ENCODE data around the gene ARFGAP3. TPM values are rescaled to one million over a fixed set of nuclear protein-coding genes. Genes with fewer than 3 reads are reported as not detected.

The ARFGAP3 gene
- total and polyA plus RNA-seq, 7 donors, result 23.4 to 45.3 (median 35.7) TPM

DNA sequence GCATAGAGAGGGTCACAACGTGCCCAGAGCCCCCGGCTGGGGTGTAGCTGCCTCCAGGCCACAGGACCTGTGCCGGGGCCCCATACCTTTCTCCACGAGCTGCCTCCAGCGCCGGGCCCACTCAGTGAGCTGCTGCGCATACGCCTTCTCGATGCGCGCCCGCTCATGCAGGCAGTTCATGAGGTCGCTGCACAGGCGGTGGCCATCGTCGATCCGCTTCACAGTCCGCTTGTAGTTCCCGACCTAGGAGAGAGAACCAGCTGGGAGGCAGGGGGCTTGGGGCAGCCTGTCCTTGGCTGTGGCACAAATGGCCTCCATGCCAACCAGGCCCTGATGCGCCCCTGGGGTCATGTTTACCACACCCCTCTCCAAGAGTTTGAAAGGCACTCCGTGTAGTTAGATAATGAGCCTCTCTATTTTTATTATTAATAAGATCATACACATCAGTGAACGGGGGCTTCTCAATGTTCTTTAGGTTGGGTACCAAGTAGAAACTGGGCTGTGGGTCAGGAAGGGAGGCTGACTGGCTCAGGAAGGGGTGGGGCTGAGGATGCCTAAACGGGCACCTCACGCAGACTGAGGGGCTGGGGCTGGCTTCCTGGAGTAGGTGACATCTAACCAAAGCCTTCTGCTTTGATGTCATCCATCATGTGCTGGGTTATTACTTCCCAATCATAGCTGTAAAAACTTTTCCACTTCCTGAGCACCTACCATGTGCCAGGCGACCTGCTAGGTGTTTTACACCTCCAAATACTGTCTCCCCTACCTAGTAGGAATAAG lies 36.5 kb upstream of the ARFGAP3 start:
- no peaks in the 10 kb centered on the region for H3K9me3 ChIP-seq
- DNase-seq, result no peak
- H3K4me1 ChIP-seq, result peaks cover 0 to 15% (median 6%) of the 10 kb centered on the region in 4 donors
- intact Hi-C loops (cut with DNase I), result no loop called here
- WGBS, 2 donors, result 85 to 88% methylated on average over 25 of the region's 25 CpGs
- no peak for TF ChIP-seq POLR2AphosphoS5 (IDR thresholded peaks at IDR 0.05)
- TF ChIP-seq POLR2A (IDR thresholded peaks at IDR 0.05), result no peak
- TF ChIP-seq EP300 (IDR thresholded peaks at IDR 0.05), result no peak
- TF ChIP-seq, protein P1, sequence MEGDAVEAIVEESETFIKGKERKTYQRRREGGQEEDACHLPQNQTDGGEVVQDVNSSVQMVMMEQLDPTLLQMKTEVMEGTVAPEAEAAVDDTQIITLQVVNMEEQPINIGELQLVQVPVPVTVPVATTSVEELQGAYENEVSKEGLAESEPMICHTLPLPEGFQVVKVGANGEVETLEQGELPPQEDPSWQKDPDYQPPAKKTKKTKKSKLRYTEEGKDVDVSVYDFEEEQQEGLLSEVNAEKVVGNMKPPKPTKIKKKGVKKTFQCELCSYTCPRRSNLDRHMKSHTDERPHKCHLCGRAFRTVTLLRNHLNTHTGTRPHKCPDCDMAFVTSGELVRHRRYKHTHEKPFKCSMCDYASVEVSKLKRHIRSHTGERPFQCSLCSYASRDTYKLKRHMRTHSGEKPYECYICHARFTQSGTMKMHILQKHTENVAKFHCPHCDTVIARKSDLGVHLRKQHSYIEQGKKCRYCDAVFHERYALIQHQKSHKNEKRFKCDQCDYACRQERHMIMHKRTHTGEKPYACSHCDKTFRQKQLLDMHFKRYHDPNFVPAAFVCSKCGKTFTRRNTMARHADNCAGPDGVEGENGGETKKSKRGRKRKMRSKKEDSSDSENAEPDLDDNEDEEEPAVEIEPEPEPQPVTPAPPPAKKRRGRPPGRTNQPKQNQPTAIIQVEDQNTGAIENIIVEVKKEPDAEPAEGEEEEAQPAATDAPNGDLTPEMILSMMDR (IDR thresholded peaks at IDR 0.05), result no peak
- H3K4me3 ChIP-seq, result no peak overlapping the region
- no peak overlapping the region for H3K27ac ChIP-seq
- H3K27me3 ChIP-seq, result no peaks in the 10 kb centered on the region
- peaks cover under 1 to 36% (median 15%) of the 10 kb centered on the region in 4 donors for H3K36me3 ChIP-seq

DNA sequence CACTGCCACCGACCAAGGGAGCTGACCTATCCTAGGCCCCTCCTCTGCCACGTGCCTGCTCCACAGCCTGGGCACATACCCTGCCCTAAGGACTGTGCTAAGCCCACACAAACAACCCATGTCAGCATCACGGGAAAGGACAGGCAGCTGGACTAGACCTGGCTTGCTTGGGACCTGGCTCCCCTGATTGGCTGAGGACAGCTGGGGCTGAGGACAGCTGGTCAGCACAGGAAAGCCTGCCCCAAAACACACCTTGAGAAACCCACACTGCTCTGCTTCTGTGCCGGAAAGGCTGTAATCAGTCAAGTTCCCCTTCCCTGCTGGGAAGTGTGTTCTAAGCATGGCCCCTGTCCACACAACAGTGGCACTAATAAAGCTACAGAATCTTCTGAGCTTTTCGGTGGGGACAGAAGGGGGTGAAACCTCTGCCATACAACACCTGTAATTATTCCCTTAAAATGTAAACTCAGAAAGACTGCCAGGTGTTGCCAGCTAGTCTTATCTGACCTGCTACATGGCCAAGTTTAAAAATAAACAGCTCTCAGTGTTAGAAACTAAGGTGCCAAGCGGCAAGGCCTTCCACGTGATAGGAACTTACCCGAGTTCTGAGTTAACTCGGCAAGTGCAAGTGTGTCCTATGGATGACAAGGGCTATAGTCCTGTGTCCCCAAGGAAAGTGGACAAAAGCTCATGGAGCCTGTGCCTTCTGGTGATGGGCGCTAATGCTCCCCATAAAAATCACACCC lies 35.7 kb upstream of the ARFGAP3 start:
- no peaks in the 10 kb centered on the region for H3K9me3 ChIP-seq
- no peak for DNase-seq
- no peak overlapping the region for H3K4me3 ChIP-seq
- H3K36me3 ChIP-seq, result peaks cover 8 to 45% (median 21%) of the 10 kb centered on the region in 4 donors
- WGBS, 2 donors, result 33 to 56% methylated on average over 10 of the region's 10 CpGs
- peak overlapping the region in 1 of 4 donors; percentile 23 for H3K27ac ChIP-seq
- no peaks in the 10 kb centered on the region for H3K27me3 ChIP-seq
- intact Hi-C loops (cut with DNase I), result no loop called here
- TF ChIP-seq POLR2AphosphoS5 (IDR thresholded peaks at IDR 0.05) (no peak), POLR2A (IDR thresholded peaks at IDR 0.05) (no peak), EP300 (IDR thresholded peaks at IDR 0.05) (no peak)
- TF ChIP-seq, protein P1 (IDR thresholded peaks at IDR 0.05), result no peak
- peaks cover 0 to 15% (median 6%) of the 10 kb centered on the region in 4 donors for H3K4me1 ChIP-seq

GRCh38 chr22:42892156-42892555 lies 35.1 kb upstream of the ARFGAP3 start:
- TF ChIP-seq POLR2AphosphoS5 (IDR thresholded peaks at IDR 0.05) (no peak), EP300 (IDR thresholded peaks at IDR 0.05) (no peak)
- TF ChIP-seq, protein P1 (IDR thresholded peaks at IDR 0.05), result no peak
- Histone ChIP-seq H3K4me3 (no peak overlapping the region), H3K27me3 (no peaks in the 10 kb centered on the region), H3K36me3 (peaks cover 9 to 50% (median 24%) of the 10 kb centered on the region in 4 donors), H3K9me3 (no peaks in the 10 kb centered on the region), H3K4me1 (peaks cover 0 to 15% (median 6%) of the 10 kb centered on the region in 4 donors), H3K27ac (peak overlapping the region in 1 of 4 donors; percentile 23)
- WGBS, 2 donors, result 78 to 89% methylated on average over 9 of the region's 9 CpGs
- intact Hi-C loops (cut with DNase I), result no loop called here
- no peak for DNase-seq

GRCh38 chr22:42891696-42892095 lies 34.6 kb upstream of the ARFGAP3 start:
- TF ChIP-seq, protein P1 (IDR thresholded peaks at IDR 0.05), result no peak
- no peak for TF ChIP-seq POLR2AphosphoS5 (IDR thresholded peaks at IDR 0.05)
- no peak for DNase-seq
- intact Hi-C loops (cut with DNase I), result no loop called here
- Histone ChIP-seq H3K27ac (no peak overlapping the region), H3K9me3 (no peaks in the 10 kb centered on the region), H3K36me3 (peaks cover 9 to 55% (median 27%) of the 10 kb centered on the region in 4 donors), H3K4me3 (no peak overlapping the region), H3K4me1 (peaks cover 0 to 15% (median 6%) of the 10 kb centered on the region in 4 donors), H3K27me3 (no peaks in the 10 kb centered on the region)
- 92 to 95% methylated on average over 3 of the region's 3 CpGs for WGBS, 2 donors

All from sigmoid colon (tissue), 7 donors.